H1 (cell line): ENCODE results near the gene S100A12. TPM values are rescaled to one million over a fixed set of nuclear protein-coding genes. Genes with fewer than 3 reads are reported as not detected.

ENCODE experiments used
- CBX5 ChIP-seq: fragments of 300-800, 300-1000 bp; sonication (generic); IDR thresholded peaks from 2 replicates; pipeline ENCODE4 v1.7.1; 2016; ENCODE audit warnings: antibody characterized with exemption, low read length, low read depth
- CREB1 ChIP-seq: IDR thresholded peaks from 2 replicates; pipeline ENCODE4 v1.6.1; 2012; ENCODE audit warnings: inconsistent platforms
- polyA plus RNA-seq, 7 experiments: library from polyadenylated mRNA; depleted of rRNA in 3 of 7; stranded (reverse) in 5 of 7; unstranded in 2 of 7; fragments of >200 nt in 5 of 7; fragments of 200-250 nt in 2 of 7; gene quantifications; 1 replicate in 5 of 7; 2 replicates in 1 of 7; 4 replicates in 1 of 7; pipeline versions ENCODE4 v1.2.1 to v1.2.3, GENCODE V29; 2011 to 2013; ENCODE audit warnings: missing spikeins in 2 of 7, mixed read lengths in 2 of 7
- total RNA-seq: library from RNA; stranded (reverse); fragmentation: NEBNext Ultra II Directional; extraction: Animal tissue kit (Norgen Biotek cat#: 25700); gene quantifications from 2 replicates; pipeline ENCODE4 v1.2.1, GENCODE V29; 2021

S100A12 gene
- total and polyA plus RNA-seq, 2 of the 8 experiments (the other 6 are each of a cell fraction or from before 2014, with no cell fraction given), result not detected

DNA sequence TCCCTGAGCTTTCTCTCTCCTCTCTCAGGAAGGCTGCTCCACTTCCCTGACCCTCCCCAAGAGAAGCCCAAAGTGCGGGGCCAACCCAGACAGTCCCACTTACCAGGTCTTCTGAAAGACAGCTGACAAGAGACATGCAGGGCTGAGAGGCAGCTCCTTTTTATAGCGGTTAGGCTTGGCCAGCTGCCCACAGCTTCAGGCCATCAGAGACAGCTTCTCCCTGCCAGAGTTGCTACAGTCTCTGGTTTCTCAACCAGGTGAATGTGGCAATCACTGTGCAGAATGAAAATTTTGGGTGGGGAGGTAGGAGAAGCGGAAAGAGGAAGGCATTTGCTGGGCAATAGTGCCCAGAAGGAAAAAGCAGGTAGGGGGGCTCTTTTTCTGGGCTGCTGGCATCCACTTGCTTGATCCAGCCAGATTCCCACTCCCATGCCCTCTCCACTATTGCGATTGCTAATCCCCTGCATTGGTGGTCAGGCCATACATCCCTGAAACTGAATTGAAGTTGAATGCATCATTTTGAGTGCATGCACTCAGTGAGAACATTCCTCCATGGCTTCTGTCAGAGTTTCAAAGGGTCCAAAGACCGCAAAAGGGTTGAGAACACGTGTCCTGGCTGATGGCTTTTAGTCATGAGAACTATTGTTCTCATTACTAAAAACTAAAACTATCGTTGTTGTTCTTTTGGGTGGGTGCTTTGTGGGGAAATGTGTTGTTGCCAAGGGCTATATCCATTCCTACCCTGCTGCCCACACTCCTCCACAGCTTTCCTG lies 15.7 kb upstream of the S100A12 start, which contains the start of gene S100A8 (continued):
- TF ChIP-seq CBX5 (no peak), CREB1 (no peak)
